ENCODE results near the gene CD244. TPM values are rescaled to one million over a fixed set of nuclear protein-coding genes. Genes with fewer than 3 reads are reported as not detected.
"Not testable (repeated sequence)": the region's sequence is repeated elsewhere in the genome, so short reads cannot be mapped to it uniquely, and the experiment has no call there.

CD244 gene
- total and polyA plus RNA-seq, 10 donors, result 2.1 to 25.7 (median 16.1) TPM

DNA sequence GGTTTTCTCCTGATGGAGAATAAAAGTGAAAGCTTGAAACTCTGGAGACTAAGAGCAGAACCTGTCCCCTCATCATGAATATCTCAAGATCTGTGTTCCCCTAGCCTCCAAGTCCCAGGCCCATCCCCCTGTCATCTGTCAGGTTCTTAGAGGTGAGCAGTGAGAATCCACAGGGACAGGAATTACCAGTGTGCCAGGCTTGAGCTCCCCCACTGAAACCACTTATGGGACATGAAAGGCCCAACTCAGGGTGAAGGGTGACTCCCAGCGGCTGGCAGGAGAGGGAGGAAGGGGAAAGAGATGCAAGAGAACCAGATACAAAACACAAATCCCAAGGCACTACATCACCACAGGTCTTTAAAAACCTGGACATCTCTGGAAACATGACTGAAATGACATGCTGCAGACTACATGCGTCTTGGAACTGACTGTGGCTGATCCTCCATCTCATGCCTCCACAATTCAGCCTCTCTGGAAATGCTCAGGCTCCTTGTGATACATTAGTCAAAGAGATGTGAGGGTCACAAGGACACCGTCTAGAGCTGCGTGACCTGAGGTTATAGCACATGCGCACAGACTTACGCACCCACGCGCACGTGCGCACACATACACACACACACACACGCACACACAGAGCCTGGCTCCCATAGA, 73.5 kb downstream of the CD244 start:
- Histone ChIP-seq H3K36me3 (no peaks in the 10 kb centered on the region), H3K27me3 (replicated peaks in 1 of 7) (no peaks in the 10 kb centered on the region), H3K4me1 (peaks cover 0 to 18% (median 0%) of the 10 kb centered on the region in 6 donors), H3K9me3 (no peaks in the 10 kb centered on the region), H3K27ac (peak overlapping the region; percentile 63 to 90 (median 86)), H3K4me3 (no peak overlapping the region)
- no peak for TF ChIP-seq POLR2AphosphoS5 (IDR thresholded peaks at IDR 0.05)
- TF ChIP-seq POLR2A (IDR thresholded peaks at IDR 0.05), result no peak
- TF ChIP-seq, protein P1, sequence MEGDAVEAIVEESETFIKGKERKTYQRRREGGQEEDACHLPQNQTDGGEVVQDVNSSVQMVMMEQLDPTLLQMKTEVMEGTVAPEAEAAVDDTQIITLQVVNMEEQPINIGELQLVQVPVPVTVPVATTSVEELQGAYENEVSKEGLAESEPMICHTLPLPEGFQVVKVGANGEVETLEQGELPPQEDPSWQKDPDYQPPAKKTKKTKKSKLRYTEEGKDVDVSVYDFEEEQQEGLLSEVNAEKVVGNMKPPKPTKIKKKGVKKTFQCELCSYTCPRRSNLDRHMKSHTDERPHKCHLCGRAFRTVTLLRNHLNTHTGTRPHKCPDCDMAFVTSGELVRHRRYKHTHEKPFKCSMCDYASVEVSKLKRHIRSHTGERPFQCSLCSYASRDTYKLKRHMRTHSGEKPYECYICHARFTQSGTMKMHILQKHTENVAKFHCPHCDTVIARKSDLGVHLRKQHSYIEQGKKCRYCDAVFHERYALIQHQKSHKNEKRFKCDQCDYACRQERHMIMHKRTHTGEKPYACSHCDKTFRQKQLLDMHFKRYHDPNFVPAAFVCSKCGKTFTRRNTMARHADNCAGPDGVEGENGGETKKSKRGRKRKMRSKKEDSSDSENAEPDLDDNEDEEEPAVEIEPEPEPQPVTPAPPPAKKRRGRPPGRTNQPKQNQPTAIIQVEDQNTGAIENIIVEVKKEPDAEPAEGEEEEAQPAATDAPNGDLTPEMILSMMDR (IDR thresholded peaks at IDR 0.05 in 8 of 11, conservative IDR thresholded peaks at IDR 0.05 in 3 of 11), result no peak
- intact Hi-C loops (cut with DNase I; ENCODE audit: low total_unique reads), result no loop called here
- 88 to 95% (median 89%) methylated on average over 11 of the region's 11 CpGs for WGBS, 5 donors
- DNase-seq, result no peak

DNA sequence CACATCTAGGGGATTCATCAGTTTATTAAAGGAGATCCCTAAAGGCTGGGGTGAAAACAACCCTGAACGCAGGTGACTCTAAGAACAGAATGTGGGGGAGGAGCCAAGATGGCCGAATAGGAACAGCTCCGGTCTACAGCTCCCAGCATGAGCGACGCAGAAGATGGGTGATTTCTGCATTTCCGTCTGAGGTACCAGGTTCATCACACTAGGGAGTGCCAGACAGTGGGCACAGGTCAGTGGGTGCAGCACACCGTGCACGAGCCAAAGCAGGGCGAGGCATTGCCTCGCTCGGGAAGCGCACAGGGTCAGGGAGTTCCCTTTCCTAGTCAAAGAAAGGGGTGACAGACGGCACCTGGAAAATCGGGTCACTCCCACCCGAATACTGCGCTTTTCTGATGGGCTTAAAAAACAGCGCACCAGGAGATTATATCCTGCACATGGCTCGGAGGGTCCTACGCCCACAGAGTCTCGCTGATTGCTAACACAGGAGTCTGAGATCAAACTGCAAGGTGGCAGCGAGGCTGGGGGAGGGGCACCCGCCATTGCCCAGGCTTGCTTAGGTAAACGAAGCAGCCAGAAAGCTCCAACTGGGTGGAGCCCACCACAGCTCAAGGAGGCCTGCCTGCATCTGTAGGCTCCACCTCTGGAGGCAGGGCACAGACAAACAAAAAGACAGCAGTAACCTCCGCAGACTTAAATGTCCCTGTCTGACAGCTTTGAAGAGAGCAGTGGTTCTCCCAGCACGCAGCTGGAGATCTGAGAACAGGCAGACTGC, 79.5 kb downstream of the CD244 start:
- Histone ChIP-seq H3K4me1 (peaks cover 3 to 26% (median 11%) of the 10 kb centered on the region in 6 donors), H3K27ac (peak overlapping the region in 4 of 8 donors; percentile 74 to 88 (median 82))
- DNase-seq; H3K9me3 ChIP-seq; H3K4me3 ChIP-seq; H3K36me3 ChIP-seq; intact Hi-C loops (cut with DNase I; ENCODE audit: low total_unique reads); H3K27me3 ChIP-seq (replicated peaks in 1 of 7): not testable (repeated sequence)
- 85 to 93% (median 91%) methylated on average over 20 to 25 of the region's 25 CpGs for WGBS, 5 donors

DNA sequence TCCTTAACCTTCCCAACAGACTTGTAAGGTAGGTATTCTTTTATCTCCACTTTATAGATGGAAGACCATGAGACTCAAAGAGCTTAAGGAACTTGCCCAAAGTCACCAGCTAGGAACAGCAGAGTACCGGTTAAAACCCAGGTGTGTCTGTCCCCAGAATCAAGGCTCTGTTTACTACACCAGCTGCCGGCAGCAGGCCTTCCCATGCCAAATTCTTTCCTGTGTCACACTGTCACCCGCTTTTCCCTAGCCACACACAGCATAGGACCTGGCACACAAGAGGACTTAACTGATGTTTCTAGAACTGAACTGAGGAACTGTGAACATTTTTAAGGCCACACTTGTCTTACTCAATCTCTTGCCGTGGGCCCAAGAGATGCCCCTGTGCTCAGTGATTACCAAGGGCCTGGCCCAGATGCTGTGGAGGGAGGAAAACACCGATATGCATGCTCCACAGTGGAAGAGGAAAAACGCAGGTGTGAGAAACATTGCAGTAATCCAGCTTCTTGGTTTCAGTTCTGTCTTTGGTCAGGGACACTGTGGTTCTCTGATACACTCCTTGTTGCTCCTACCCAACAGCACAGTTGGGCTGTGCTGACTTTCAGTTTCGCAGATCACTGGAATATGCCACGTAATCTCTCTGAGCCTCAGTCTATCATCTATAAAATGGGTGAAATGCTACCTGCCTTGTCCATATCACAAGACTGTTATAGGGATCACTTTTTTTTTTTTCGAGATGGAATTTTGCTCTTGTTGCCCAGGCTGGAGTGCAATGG, 80.6 kb downstream of the CD244 start:
- no peaks in the 10 kb centered on the region for H3K9me3 ChIP-seq
- peak overlapping the region in 7 of 8 donors; percentile 41 to 88 (median 76) for H3K27ac ChIP-seq
- 60 to 69% (median 66%) methylated on average over 8 to 9 of the region's 9 CpGs for WGBS, 5 donors
- no peak for TF ChIP-seq POLR2A (IDR thresholded peaks at IDR 0.05)
- TF ChIP-seq, protein P1 (IDR thresholded peaks at IDR 0.05 in 8 of 11, conservative IDR thresholded peaks at IDR 0.05 in 3 of 11), result no peak
- TF ChIP-seq POLR2AphosphoS5 (IDR thresholded peaks at IDR 0.05), result peak in 1 of 3 donors; percentile 79
- no peaks in the 10 kb centered on the region for H3K27me3 ChIP-seq (replicated peaks in 1 of 7)
- H3K36me3 ChIP-seq, result no peaks in the 10 kb centered on the region
- DNase-seq, result no peak
- peak overlapping the region in 1 of 8 donors; percentile 21 for H3K4me3 ChIP-seq
- peaks cover 3 to 30% (median 13%) of the 10 kb centered on the region in 6 donors for H3K4me1 ChIP-seq
- intact Hi-C loops (cut with DNase I; ENCODE audit: low total_unique reads), result no loop called here

DNA sequence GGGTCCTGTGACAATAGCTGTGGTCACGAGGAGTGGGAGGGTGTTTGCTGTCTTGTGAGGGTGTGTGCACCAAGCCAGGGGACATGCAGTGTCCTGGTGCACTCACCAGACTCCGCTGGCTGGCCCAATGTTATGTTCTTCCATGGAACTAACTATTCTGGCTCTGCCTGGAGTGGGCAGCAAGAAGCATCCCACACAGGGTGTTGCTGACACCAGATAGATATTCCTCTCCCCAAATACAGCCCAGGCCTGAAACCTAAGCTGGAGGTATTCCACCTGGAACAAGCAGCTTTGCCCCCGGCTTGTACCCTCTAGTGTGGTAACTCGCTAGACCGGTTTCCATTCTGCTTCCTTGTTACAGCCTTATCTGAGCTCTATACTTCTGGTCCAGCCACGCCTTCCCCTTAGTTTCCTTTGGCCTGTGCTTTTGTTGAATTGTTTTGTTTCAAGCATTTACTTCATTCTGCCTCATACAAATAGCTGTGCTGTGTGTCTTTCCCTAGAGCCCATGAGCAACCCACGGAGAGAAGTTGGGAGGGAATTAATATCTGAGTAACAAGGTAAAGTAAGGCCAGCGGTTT, 81.4 kb downstream of the CD244 start:
- intact Hi-C loops (cut with DNase I; ENCODE audit: low total_unique reads), result no loop called here
- Histone ChIP-seq H3K27ac (peak overlapping the region; percentile 4 to 88 (median 75)), H3K27me3 (replicated peaks in 1 of 7) (no peaks in the 10 kb centered on the region), H3K36me3 (no peaks in the 10 kb centered on the region), H3K9me3 (no peaks in the 10 kb centered on the region), H3K4me3 (no peak overlapping the region), H3K4me1 (peaks cover 3 to 36% (median 15%) of the 10 kb centered on the region in 6 donors)
- WGBS, 5 donors, result 77 to 90% (median 84%) methylated on average over 8 of the region's 8 CpGs
- DNase-seq, result no peak
- TF ChIP-seq, protein P1 (IDR thresholded peaks at IDR 0.05 in 8 of 11, conservative IDR thresholded peaks at IDR 0.05 in 3 of 11), result no peak
- TF ChIP-seq POLR2A (IDR thresholded peaks at IDR 0.05) (no peak), POLR2AphosphoS5 (IDR thresholded peaks at IDR 0.05) (no peak)
